Body of pancreas (tissue), 4 donors: ENCODE measurements around the gene SLC29A3. TPM values are rescaled to one million over a fixed set of nuclear protein-coding genes. Genes with fewer than 3 reads are reported as not detected.

ENCODE experiments used
- ATAC-seq: fragments of 150-250 bp; one replicate; pipeline ENCODE4 v1.9.1; 2016
- DNase-seq, 4 donors: peaks; one replicate each; pipeline ENCODE4 v3.0.0-alpha.2; 2019
- H3K27ac ChIP-seq, 4 donors: fragments of 200-600 bp; sonication (generic); 1 replicate in 3 of 4; 2 replicates in 1 of 4; pipeline versions ENCODE4 v1.5.1 to v1.6.1; 2016 to 2019; ENCODE audit warnings: mild to moderate bottlenecking in 1 of 4, mixed read lengths in 1 of 4, moderate library complexity in 1 of 4
- H3K27me3 ChIP-seq, 2 donors: fragments of 200-600 bp; sonication (generic); one replicate each; pipeline ENCODE4 v1.6.0; 2016; ENCODE audit warnings: mild to moderate bottlenecking in 1 of 2
- H3K36me3 ChIP-seq, 2 donors: fragments of 200-600 bp; sonication (generic); replicated peaks in 1 of 2; 2 replicates each; pipeline ENCODE4 v1.5.1; 2016; ENCODE audit warnings: low read depth in 2 of 2; ENCODE audit not compliant: insufficient read depth in 1 of 2
- H3K4me1 ChIP-seq: fragments of 200-600 bp; sonication (generic); one replicate; pipeline ENCODE4 v1.6.0; 2016
- H3K4me3 ChIP-seq, 2 donors: fragments of 200-600 bp; sonication (generic); 1 replicate in 1 of 2; 2 replicates in 1 of 2; pipeline ENCODE4 v1.5.1; 2016 to 2019
- H3K9me3 ChIP-seq, 3 donors: fragments of 200-600 bp; sonication (generic); 1 replicate in 2 of 3; 2 replicates in 1 of 3; pipeline ENCODE4 v1.5.1; 2016
- POLR2A ChIP-seq, 3 donors: fragments of 450-650 bp; IDR thresholded peaks; one replicate each; pipeline ENCODE4 v1.6.1; 2016; ENCODE audit warnings: antibody characterized with exemption in 3 of 3, mild to moderate bottlenecking in 2 of 3
- WGBS, 2 donors: methylation state at CpG; one replicate each; pipeline ENCODE4 v1.1.5; 2017; 5-methylcytosine and 5-hydroxymethylcytosine counted together
- intact Hi-C: fragments of 100-400 bp; cut with DNase I; formaldehyde crosslinking; loops from one replicate; pipeline ENCODE4 v1.15.1; 2023
- total RNA-seq, 2 donors: library from RNA; depleted of rRNA; stranded (reverse); fragments of >200 nt; gene quantifications; one replicate each; pipeline ENCODE4 v1.1.0, GENCODE V29; 2016
- TF ChIP-seq, protein P1 (sequence below), 7 experiments: fragments of 450-650 bp in 4 of 7; fragments of 200-600 bp in 3 of 7; sonication (generic) in 3 of 7; IDR thresholded peaks; one replicate each; pipeline ENCODE4 v1.5.1; 2016 to 2019; ENCODE audit warnings: antibody characterized with exemption in 7 of 7

The SLC29A3 gene
- total RNA-seq, 2 donors from 2014 or later: 0.99 to 5.2 TPM

DNA sequence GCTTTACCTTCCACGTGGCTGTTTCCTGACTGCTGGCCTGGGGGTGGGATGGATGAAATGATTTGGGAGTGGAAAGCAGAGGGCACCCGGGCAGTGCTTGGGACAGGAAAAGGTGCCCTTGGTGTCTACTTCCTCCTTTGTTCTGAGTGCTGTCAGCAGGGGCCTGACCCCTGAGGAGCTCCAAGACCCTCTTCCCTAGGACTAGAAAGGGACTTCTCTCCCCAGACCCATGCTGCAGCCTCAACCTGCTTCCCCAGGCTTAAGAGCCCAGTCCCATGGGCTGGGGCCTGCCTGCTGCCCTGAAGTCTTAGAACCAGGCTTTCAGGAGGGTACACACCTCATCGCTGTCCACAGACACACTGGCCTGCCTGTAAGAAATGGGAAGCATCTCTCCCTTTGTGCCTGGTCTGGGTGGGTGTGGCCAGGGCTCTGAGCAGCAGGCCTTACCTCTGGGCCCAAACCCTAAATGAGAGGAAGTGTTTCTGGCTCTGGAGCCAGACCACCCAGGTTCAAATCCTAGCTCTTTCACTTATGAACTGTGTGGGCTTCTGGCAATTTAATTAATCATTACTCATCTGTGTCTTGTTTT, 90.6 kb downstream of the SLC29A3 start:
- no peak for TF ChIP-seq POLR2A (IDR thresholded peaks at IDR 0.05)
- TF ChIP-seq, protein P1, sequence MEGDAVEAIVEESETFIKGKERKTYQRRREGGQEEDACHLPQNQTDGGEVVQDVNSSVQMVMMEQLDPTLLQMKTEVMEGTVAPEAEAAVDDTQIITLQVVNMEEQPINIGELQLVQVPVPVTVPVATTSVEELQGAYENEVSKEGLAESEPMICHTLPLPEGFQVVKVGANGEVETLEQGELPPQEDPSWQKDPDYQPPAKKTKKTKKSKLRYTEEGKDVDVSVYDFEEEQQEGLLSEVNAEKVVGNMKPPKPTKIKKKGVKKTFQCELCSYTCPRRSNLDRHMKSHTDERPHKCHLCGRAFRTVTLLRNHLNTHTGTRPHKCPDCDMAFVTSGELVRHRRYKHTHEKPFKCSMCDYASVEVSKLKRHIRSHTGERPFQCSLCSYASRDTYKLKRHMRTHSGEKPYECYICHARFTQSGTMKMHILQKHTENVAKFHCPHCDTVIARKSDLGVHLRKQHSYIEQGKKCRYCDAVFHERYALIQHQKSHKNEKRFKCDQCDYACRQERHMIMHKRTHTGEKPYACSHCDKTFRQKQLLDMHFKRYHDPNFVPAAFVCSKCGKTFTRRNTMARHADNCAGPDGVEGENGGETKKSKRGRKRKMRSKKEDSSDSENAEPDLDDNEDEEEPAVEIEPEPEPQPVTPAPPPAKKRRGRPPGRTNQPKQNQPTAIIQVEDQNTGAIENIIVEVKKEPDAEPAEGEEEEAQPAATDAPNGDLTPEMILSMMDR (IDR thresholded peaks at IDR 0.05): no peak
- no peaks in the 10 kb centered on the region for H3K27me3 ChIP-seq
- no peak overlapping the region for H3K4me3 ChIP-seq
- no peak overlapping the region for H3K27ac ChIP-seq
- ATAC-seq (no peak), DNase-seq (no peak)
- 59 to 66% methylated on average over 3 of the region's 3 CpGs for WGBS, 2 donors
- H3K9me3 ChIP-seq: no peaks in the 10 kb centered on the region
- H3K4me1 ChIP-seq: no peaks in the 10 kb centered on the region
- intact Hi-C loops: no loop called here
- no peaks in the 10 kb centered on the region for H3K36me3 ChIP-seq

Other genes starting within 250 kb of the SLC29A3 start
- gene UNC5B, start 106.7 kb upstream of the SLC29A3 start, total RNA-seq: 10 to 100 TPM; 10.4 to 11.2 TPM
- gene CDH23, start 77.7 kb downstream of the SLC29A3 start, total RNA-seq: 10 to 100 TPM; 28.5 to 58.7 TPM